Bronchial epithelial cell (primary cell): ENCODE data around the gene HSPB6. TPM values are rescaled to one million over a fixed set of nuclear protein-coding genes. Genes with fewer than 3 reads are reported as not detected.

Experiments
- DNase-seq: peaks from one replicate; pipeline ENCODE4 v3.0.0-alpha.2; 2010; ENCODE audit warnings: low read depth
- FAIRE-seq: peaks from 2 replicates; lab custom pipeline; 2011; peaks lifted over from hg19 to GRCh38; lab: Jason Lieb, UNC
- H3K27me3 ChIP-seq: 2 replicates; pipeline ENCODE4 v1.5.1; 2011; ENCODE audit warnings: low read length; ENCODE audit not compliant: control insufficient read depth, insufficient read depth
- H3K36me3 ChIP-seq: 2 replicates; pipeline ENCODE4 v1.5.1; 2011; ENCODE audit warnings: low read length; ENCODE audit not compliant: control insufficient read depth, insufficient read depth
- H3K4me3 ChIP-seq: 2 replicates; pipeline ENCODE4 v1.5.1; 2011; ENCODE audit warnings: mild to moderate bottlenecking, low read depth, low read length, control low read depth
- total RNA-seq: library from RNA; depleted of rRNA; stranded (reverse); fragments of >200 nt; gene quantifications from 2 replicates; pipeline ENCODE4 v1.2.1, GENCODE V29; 2014
- TF ChIP-seq, protein P1 (sequence below): IDR thresholded peaks from 2 replicates; pipeline ENCODE4 v1.5.1; 2011; ENCODE audit warnings: mild to moderate bottlenecking, moderate library complexity, low read length, control low read depth, inconsistent platforms; ENCODE audit not compliant: insufficient read depth, severe bottlenecking

The HSPB6 gene
- total RNA-seq, 1 donor from 2014 or later: 1.3 TPM

DNA sequence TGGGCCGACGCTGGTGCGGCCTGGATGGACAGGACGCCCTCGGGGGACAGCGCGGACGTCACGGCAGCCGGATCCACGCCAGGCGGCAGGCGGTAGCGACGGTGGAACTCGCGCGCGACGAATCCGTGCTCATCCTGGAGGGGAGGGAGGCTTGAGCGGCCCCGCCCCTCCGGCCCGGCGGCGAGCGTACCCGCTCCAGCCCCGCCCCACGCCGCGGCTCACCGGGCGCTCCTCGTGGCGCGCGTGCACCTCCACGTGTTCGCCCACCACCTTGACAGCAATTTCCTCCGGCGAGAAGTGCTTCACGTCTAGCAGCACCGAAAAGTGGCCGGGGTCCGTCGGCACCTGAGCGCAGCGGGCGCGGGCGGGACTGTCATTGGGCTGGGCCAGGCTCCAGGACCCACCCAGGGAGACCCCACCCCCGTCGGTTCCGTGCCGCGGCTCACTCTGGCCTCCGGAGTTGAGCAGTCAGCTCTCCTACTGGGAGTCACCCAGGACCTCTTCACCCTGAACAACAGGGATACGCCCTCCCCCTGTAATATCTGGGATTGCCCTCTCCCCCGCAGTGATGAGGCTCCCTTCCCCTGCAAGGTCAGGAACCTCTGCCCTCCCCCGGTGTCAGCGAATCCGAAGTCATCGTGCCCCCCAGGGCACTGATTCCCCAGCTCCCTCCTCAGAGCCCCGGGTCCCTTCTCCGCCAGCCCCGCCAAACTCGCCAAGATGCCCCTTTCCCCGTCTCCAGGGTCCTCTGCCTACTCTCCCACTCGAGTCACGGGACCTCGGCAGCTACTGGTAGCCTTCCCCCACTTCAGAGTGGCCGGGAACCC lies 1.1 kb downstream of the HSPB6 start:
- no peaks in the 10 kb centered on the region for H3K27me3 ChIP-seq
- H3K4me3 ChIP-seq: no peak overlapping the region
- DNase-seq (no peak), FAIRE-seq (no peak)
- H3K36me3 ChIP-seq: peaks cover 18% of the 10 kb centered on the region
- TF ChIP-seq, protein P1, sequence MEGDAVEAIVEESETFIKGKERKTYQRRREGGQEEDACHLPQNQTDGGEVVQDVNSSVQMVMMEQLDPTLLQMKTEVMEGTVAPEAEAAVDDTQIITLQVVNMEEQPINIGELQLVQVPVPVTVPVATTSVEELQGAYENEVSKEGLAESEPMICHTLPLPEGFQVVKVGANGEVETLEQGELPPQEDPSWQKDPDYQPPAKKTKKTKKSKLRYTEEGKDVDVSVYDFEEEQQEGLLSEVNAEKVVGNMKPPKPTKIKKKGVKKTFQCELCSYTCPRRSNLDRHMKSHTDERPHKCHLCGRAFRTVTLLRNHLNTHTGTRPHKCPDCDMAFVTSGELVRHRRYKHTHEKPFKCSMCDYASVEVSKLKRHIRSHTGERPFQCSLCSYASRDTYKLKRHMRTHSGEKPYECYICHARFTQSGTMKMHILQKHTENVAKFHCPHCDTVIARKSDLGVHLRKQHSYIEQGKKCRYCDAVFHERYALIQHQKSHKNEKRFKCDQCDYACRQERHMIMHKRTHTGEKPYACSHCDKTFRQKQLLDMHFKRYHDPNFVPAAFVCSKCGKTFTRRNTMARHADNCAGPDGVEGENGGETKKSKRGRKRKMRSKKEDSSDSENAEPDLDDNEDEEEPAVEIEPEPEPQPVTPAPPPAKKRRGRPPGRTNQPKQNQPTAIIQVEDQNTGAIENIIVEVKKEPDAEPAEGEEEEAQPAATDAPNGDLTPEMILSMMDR: no peak

DNA sequence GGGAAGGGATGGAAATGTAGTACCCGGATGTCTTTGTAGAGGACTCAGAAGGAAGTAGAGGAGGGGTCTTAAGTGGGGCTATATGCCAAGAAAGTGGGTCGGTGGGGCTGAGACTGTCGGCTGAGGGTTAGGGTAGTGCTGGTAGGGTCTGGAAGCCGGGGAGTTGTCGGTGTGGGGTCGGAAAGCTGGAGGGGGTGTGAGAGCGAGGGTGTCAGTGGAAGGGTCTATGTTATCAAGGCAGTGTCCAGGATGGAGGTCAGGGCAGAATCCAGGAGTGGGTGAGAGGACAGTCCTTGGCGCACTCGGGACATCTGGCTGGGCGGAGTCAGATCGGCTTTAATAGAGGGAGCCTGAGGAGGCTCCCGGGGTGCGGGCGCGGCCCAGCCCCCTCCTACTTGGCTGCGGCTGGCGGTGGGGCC lies 1.7 kb downstream of the HSPB6 start:
- no peak for FAIRE-seq
- DNase-seq: no peak
- Histone ChIP-seq H3K27me3 (no peaks in the 10 kb centered on the region), H3K4me3 (no peak overlapping the region), H3K36me3 (peaks cover 19% of the 10 kb centered on the region)
- TF ChIP-seq, protein P1: no peak

GRCh38 chr19:35754370-35755130 lies 2.3 kb downstream of the HSPB6 start:
- no peaks in the 10 kb centered on the region for H3K27me3 ChIP-seq
- H3K4me3 ChIP-seq: no peak overlapping the region
- FAIRE-seq: no peak
- H3K36me3 ChIP-seq: peaks cover 20% of the 10 kb centered on the region
- no peak for DNase-seq
- TF ChIP-seq, protein P1: no peak

- DNase-seq (no peak), FAIRE-seq (no peak)
- TF ChIP-seq, protein P1: no peak
- peaks cover 18% of the 10 kb centered on the region for H3K36me3 ChIP-seq
- no peak overlapping the region for H3K4me3 ChIP-seq
- H3K27me3 ChIP-seq: no peaks in the 10 kb centered on the region
Measured at GRCh38 chr19:35753634-35754369, 3.0 kb downstream of the HSPB6 start.

DNA sequence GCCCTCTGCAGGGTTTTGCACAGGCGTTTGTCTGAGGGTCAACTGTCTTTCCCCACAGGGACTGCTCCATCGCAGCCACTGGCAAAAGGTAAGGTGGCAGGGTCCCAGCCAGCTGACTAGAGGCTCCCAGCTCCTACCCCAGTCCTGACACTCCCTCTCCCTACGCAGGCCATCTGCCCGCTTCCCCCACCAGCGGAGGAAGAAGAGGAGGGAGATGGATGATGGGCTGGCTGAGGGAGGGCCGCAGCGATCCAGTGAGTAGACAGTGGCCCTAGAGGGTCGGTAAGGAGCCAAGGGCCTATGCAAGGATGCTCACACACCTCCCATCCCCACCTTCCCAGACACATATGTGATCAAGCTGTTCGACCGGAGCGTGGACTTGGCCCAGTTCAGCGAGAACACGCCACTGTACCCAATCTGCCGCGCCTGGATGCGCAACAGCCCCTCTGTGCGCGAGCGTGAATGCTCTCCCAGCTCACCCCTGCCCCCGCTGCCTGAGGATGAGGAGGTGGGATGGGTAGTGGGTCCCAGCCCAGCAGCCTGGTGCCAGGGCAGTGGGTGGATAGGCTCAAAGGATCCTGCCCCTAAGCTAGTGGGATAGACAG lies 4.0 kb downstream of the HSPB6 start:
- Histone ChIP-seq H3K4me3 (no peak overlapping the region), H3K27me3 (no peaks in the 10 kb centered on the region), H3K36me3 (peaks cover 18% of the 10 kb centered on the region)
- DNase-seq (no peak), FAIRE-seq (no peak)
- TF ChIP-seq, protein P1: no peak
